A673 (cell line): Measurements from ENCODE around the gene LAMP1. TPM values are rescaled to one million over a fixed set of nuclear protein-coding genes. Genes with fewer than 3 reads are reported as not detected.

Experiments
- BruUV-seq: library from RNA; stranded (reverse); fragments of 400-500 nt; replicated peaks from 2 replicates; lab custom pipeline; 2021; lab: Mats Ljungman, UMichigan
- CTCF ChIA-PET: fragments of 300-600 bp; sonication (Branson Sonifier 250); formaldehyde crosslinking; loops from one replicate; lab custom pipeline; 2022; ENCODE audit warnings: antibody characterized with exemption; lab: Charles Lee
- POLR2A ChIA-PET: fragments of 300-600 bp; sonication (Branson Sonifier 250); formaldehyde crosslinking; loops from one replicate; lab custom pipeline; 2022; ENCODE audit warnings: antibody characterized with exemption; ENCODE audit not compliant: low non-redundant PET; lab: Charles Lee
- DNase-seq: peaks from one replicate; pipeline ENCODE4 v3.0.0-alpha.2; 2015; ENCODE audit warnings: low spot score
- H3K27ac ChIP-seq: fragments of 200-600 bp; sonication (generic); 2 replicates; pipeline ENCODE4 v1.5.1; 2016; ENCODE audit warnings: mixed run types, low read depth, mild to moderate bottlenecking, mixed read lengths, antibody characterized with exemption, low read length; ENCODE audit not compliant: poor library complexity, severe bottlenecking
- H3K27me3 ChIP-seq: fragments of 200-600 bp; sonication (generic); replicated peaks from 2 replicates; pipeline ENCODE4 v1.6.1; 2017; ENCODE audit warnings: mixed run types, low read depth, mild to moderate bottlenecking, mixed read lengths, antibody characterized with exemption, low read length; ENCODE audit not compliant: insufficient read depth, poor library complexity
- H3K36me3 ChIP-seq: fragments of 200-600 bp; sonication (generic); 2 replicates; pipeline ENCODE4 v1.6.1; 2016; ENCODE audit warnings: mixed run types, mild to moderate bottlenecking, mixed read lengths, antibody characterized with exemption, low read length; ENCODE audit not compliant: insufficient read depth, poor library complexity, severe bottlenecking
- H3K4me1 ChIP-seq: fragments of 200-600 bp; sonication (generic); 2 replicates; pipeline ENCODE4 v1.6.1; 2017; ENCODE audit warnings: mixed run types, mild to moderate bottlenecking, mixed read lengths, antibody characterized with exemption, low read length; ENCODE audit not compliant: insufficient read depth, poor library complexity, severe bottlenecking
- H3K4me3 ChIP-seq: fragments of 200-600 bp; sonication (generic); 2 replicates; pipeline ENCODE4 v1.5.1; 2016; ENCODE audit warnings: low read depth, mixed run types, mild to moderate bottlenecking, mixed read lengths, low read length; ENCODE audit not compliant: poor library complexity, severe bottlenecking
- H3K9me3 ChIP-seq: fragments of 200-600 bp; sonication (generic); 2 replicates; pipeline ENCODE4 v1.6.1; 2016; ENCODE audit warnings: mixed run types, low read depth, mild to moderate bottlenecking, mixed read lengths, antibody characterized with exemption, low read length; ENCODE audit not compliant: poor library complexity, severe bottlenecking
- CTCF ChIP-seq: fragments of 300-800, 200-600 bp; sonication (generic); conservative IDR thresholded peaks from 2 replicates; pipeline ENCODE4 v1.5.1; 2017; ENCODE audit warnings: low read depth, mild to moderate bottlenecking, antibody characterized with exemption, low read length, moderate library complexity, mixed read lengths
- EZH2 ChIP-seq: fragments of 200-600 bp; sonication (generic); IDR thresholded peaks from 2 replicates; pipeline ENCODE4 v1.6.1; 2017; ENCODE audit warnings: borderline replicate concordance, low read depth, mild to moderate bottlenecking, mixed read lengths, antibody characterized with exemption, low read length; ENCODE audit not compliant: poor library complexity, severe bottlenecking
- intact Hi-C: fragments of 100-400 bp; cut with micrococcal nuclease; formaldehyde crosslinking; loops from one replicate; pipeline ENCODE4 v1.10.0; 2022; ENCODE audit not compliant: unreplicated experiment
- total RNA-seq: library from RNA; stranded (reverse); gene quantifications from 2 replicates; pipeline ENCODE4 v1.2.3, GENCODE V29; 2021

Gene LAMP1
- total RNA-seq, 1 experiment from 2014 or later = 129 TPM

GRCh38 chr13:113295776-113296175, 1.3 kb upstream of the LAMP1 start:
- ChIA-PET CTCF (no interaction called here), POLR2A (no interaction called here)
- intact Hi-C loops = no loop called here
- no peak overlapping the region for H3K4me3 ChIP-seq
- BruUV-seq = no TSS peak
- no peak overlapping the region for H3K27ac ChIP-seq
- no peak for TF ChIP-seq CTCF
- TF ChIP-seq EZH2 = no peak
- H3K9me3 ChIP-seq = no peaks in the 10 kb centered on the region
- no peak for DNase-seq
- peaks cover 8% of the 10 kb centered on the region for H3K4me1 ChIP-seq
- no peaks in the 10 kb centered on the region for H3K36me3 ChIP-seq
- peaks cover 7% of the 10 kb centered on the region for H3K27me3 ChIP-seq

- POLR2A ChIA-PET = no interaction called here
- no peak for DNase-seq
- no peaks in the 10 kb centered on the region for H3K27me3 ChIP-seq
- peak overlapping the region; percentile 79 for H3K27ac ChIP-seq
- peak overlapping the region; percentile 95 for H3K4me3 ChIP-seq
- no peaks in the 10 kb centered on the region for H3K9me3 ChIP-seq
- TF ChIP-seq CTCF (no peak), EZH2 (no peak)
- CTCF ChIA-PET = no interaction called here
- no TSS peak for BruUV-seq
- intact Hi-C loops = no loop called here
- peaks cover 8% of the 10 kb centered on the region for H3K4me1 ChIP-seq
- H3K36me3 ChIP-seq = no peaks in the 10 kb centered on the region
Measured at GRCh38 chr13:113297370-113298042, 467 bp downstream of the LAMP1 start.

- Histone ChIP-seq H3K4me3 (peak overlapping the region; percentile 95), H3K4me1 (peaks cover 8% of the 10 kb centered on the region), H3K27me3 (no peaks in the 10 kb centered on the region), H3K27ac (peak overlapping the region; percentile 79), H3K36me3 (no peaks in the 10 kb centered on the region), H3K9me3 (no peaks in the 10 kb centered on the region)
- no peak for DNase-seq
- BruUV-seq = TSS peak; percentile 73
- intact Hi-C loops = no loop called here
- POLR2A ChIA-PET = no interaction called here
- no peak for TF ChIP-seq CTCF
- no peak for TF ChIP-seq EZH2
- CTCF ChIA-PET = no interaction called here
Measured at GRCh38 chr13:113298043-113298945, 1.3 kb downstream of the LAMP1 start.
